H1 (cell line): Measurements from ENCODE around the gene NAV2. TPM values are rescaled to one million over a fixed set of nuclear protein-coding genes. Genes with fewer than 3 reads are reported as not detected.

Experiments
- CBX5 ChIP-seq: fragments of 300-800, 300-1000 bp; sonication (generic); IDR thresholded peaks from 2 replicates; pipeline ENCODE4 v1.7.1; 2016; ENCODE audit warnings: antibody characterized with exemption, low read length, low read depth
- CEBPB ChIP-seq: IDR thresholded peaks from 2 replicates; pipeline ENCODE4 v1.6.1; 2012; ENCODE audit warnings: low read depth, low read length
- E2F6 ChIP-seq: IDR thresholded peaks from 2 replicates; pipeline ENCODE4 v1.6.1; 2012; ENCODE audit warnings: inconsistent platforms
- EP300 ChIP-seq, 2 experiments: IDR thresholded peaks; 1 replicate in 1 of 2; 2 replicates in 1 of 2; pipeline ENCODE4 v1.6.1; 2011 to 2012; ENCODE audit warnings: low read depth in 2 of 2, low read length in 2 of 2, mild to moderate bottlenecking in 2 of 2, borderline replicate concordance in 1 of 2, inconsistent platforms in 1 of 2, moderate library complexity in 1 of 2
- RBBP5 ChIP-seq: IDR thresholded peaks from 2 replicates; pipeline ENCODE4 v1.7.1; 2012; ENCODE audit warnings: low read depth, mild to moderate bottlenecking, inconsistent platforms, low read length, moderate library complexity, borderline replicate concordance
- RFX5 ChIP-seq: IDR thresholded peaks from 2 replicates; pipeline ENCODE4 v1.6.1; 2011; ENCODE audit warnings: low read depth, low read length, improper control_type of control experiment, borderline replicate concordance
- SP4 ChIP-seq: IDR thresholded peaks from 2 replicates; pipeline ENCODE4 v1.6.1; 2012; ENCODE audit warnings: low read length, inconsistent platforms
- USF2 ChIP-seq: IDR thresholded peaks from 2 replicates; pipeline ENCODE4 v1.6.1; 2011; ENCODE audit warnings: low read length, improper control_type of control experiment
- polyA plus RNA-seq, 7 experiments: library from polyadenylated mRNA; depleted of rRNA in 3 of 7; stranded (reverse) in 5 of 7; unstranded in 2 of 7; fragments of >200 nt in 5 of 7; fragments of 200-250 nt in 2 of 7; gene quantifications; 1 replicate in 5 of 7; 2 replicates in 1 of 7; 4 replicates in 1 of 7; pipeline versions ENCODE4 v1.2.1 to v1.2.3, GENCODE V29; 2011 to 2013; ENCODE audit warnings: missing spikeins in 2 of 7, mixed read lengths in 2 of 7
- total RNA-seq: library from RNA; stranded (reverse); fragmentation: NEBNext Ultra II Directional; extraction: Animal tissue kit (Norgen Biotek cat#: 25700); gene quantifications from 2 replicates; pipeline ENCODE4 v1.2.1, GENCODE V29; 2021

NAV2 gene
- total and polyA plus RNA-seq, 2 of the 8 experiments (the other 6 are each of a cell fraction or from before 2014, with no cell fraction given), result 35.6 to 73.6 TPM

DNA sequence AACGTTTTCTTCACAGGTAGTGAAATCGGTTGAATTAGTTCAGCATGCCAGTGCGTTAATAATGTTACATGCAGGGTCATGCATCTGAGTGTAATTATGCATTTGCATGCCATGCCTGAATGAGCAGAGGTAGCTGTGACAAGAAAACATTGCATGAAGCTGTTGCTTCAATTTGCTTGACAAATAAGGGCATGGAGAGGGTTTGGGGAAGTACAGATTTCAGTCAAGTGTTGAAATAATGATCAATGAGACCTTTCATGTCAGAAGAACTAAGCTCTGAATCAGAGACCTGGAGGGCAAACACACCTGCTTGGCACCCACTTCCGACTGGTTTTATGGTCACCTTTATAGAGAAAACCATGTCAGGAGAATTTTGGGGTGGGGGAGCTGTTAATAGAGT is 226.2 kb downstream of the NAV2 start (continued):
- TF ChIP-seq USF2 (no peak), CBX5 (no peak), CEBPB (no peak), RBBP5 (no peak), RFX5 (no peak), E2F6 (no peak), EP300 (IDR thresholded peaks at IDR 0.05; ENCODE audit: borderline replicate concordance in 1 of 2, low read depth in 2 of 2, low read length in 2 of 2) (no peak), SP4 (no peak)
